ENCODE measurements around the gene GBGT1. TPM values are rescaled to one million over a fixed set of nuclear protein-coding genes. Genes with fewer than 3 reads are reported as not detected.
A peak's percentile ranks its signal among the peaks of the same experiment; 100 is the strongest.

The GBGT1 gene
- total and polyA plus RNA-seq, 7 donors = 1.6 to 4.4 (median 2.9) TPM

DNA sequence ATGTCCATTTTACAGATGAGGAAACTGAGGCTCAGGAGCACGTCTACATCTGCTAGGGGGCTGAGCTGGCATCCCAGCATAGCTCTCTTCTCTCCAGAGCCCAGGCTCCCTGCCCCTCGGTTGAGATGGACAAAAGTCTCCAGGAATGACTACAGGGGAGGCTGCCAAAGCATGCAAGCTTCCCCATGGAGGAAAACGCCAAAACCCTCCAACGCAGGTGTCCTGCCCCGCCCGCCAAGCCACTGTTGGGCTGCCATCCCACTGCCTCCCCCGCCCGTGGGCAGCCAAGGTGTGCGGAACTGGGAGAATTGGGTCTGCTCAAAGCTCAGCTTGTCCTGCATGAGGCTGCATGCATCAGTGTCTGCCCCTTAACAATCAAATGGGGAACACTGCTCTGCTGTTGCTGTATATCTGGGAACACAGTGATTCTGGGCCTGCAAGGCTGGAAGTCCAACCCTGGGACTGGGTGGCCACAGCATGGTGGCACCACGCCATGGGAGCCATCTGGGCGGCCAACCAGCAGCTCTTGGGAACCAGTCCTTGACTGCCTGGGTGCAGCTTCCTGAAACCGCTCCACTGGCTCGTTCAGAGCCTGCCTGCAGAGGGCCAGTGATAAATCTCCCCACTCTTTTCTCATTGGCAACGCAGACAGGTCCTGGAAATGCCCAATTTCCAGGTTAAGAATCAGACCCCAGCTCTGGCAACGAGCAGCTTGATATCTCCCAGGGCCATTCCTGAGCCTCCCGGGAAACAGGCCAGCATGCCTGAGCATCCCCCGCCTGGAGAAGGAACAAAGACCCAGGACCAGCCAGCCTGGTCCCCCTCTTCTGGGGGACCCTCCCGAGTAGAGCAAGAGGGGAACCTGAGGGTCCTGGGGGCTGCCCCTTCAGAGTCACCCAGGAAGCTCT lies 46.2 kb downstream of the GBGT1 start:
- H3K36me3 ChIP-seq (ENCODE audit: insufficient read depth in 1 of 2, low read depth in 1 of 2) = no peaks in the 10 kb centered on the region
- no peaks in the 10 kb centered on the region for H3K9me3 ChIP-seq
- ATAC-seq (peak in 3 of 4 donors; percentile 20 to 34 (median 30)), DNase-seq (peak; percentile 77 to 90)
- H3K4me1 ChIP-seq = peaks cover 84% of the 10 kb centered on the region
- no peaks in the 10 kb centered on the region for H3K27me3 ChIP-seq (ENCODE audit: insufficient read depth in 3 of 3, low read length in 2 of 3)
- peak overlapping the region; percentile 90 for H3K27ac ChIP-seq
- intact Hi-C loops (cut with DNase I) = no loop called here
- H3K4me3 ChIP-seq = peak overlapping the region; percentile 93
- 25 to 36% (median 29%) methylated on average over 17 to 18 of the region's 18 CpGs for WGBS, 3 donors
- TF ChIP-seq, protein P1, sequence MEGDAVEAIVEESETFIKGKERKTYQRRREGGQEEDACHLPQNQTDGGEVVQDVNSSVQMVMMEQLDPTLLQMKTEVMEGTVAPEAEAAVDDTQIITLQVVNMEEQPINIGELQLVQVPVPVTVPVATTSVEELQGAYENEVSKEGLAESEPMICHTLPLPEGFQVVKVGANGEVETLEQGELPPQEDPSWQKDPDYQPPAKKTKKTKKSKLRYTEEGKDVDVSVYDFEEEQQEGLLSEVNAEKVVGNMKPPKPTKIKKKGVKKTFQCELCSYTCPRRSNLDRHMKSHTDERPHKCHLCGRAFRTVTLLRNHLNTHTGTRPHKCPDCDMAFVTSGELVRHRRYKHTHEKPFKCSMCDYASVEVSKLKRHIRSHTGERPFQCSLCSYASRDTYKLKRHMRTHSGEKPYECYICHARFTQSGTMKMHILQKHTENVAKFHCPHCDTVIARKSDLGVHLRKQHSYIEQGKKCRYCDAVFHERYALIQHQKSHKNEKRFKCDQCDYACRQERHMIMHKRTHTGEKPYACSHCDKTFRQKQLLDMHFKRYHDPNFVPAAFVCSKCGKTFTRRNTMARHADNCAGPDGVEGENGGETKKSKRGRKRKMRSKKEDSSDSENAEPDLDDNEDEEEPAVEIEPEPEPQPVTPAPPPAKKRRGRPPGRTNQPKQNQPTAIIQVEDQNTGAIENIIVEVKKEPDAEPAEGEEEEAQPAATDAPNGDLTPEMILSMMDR (IDR thresholded peaks at IDR 0.05) = peak; percentile 9

DNA sequence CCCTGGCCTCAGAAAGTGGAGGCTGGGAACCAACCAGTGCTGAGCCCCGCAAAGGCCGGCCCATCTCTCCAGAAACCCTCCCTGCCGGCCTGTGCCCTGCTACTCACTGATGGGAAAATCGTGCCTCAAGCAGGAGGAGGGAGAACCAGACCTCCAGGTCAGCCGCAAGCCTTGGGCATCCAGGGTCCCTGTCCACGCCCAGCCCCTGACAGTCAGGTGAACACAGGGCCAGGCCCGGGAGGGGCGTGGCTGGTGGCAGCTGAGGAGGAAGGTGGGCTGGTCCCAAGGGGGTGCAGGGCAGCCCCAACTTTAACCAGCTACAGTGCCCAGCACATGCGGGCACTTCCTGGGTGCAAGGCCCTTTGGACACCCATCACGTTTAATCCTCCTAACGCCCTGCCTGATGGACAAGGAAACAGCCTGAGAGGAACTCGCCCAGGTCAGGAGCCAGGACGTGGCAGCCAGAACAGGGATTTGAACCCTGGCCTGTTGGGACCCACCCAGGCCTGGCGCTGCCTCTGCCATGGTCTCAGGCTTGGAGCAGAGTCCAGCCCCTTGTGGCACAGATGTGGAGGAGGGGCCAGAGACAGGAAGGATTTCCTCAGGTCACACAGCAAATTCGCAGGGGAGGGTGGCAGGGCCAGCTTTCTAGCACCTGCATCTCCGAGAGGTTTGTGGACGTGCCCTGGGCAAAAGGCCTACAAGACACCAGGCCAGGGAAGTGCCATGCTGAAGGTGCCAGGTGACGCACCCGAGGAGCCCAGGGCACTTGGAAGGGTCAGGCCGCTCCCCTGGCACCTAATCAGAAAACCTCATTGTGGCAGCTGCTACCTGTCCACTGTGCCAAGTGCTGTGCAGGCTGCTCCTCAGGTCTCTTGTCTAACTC lies 47.1 kb downstream of the GBGT1 start:
- Histone ChIP-seq H3K27ac (peak overlapping the region; percentile 90), H3K9me3 (no peaks in the 10 kb centered on the region), H3K4me1 (peaks cover 86% of the 10 kb centered on the region), H3K27me3 (ENCODE audit: insufficient read depth in 3 of 3, low read length in 2 of 3) (no peaks in the 10 kb centered on the region), H3K36me3 (ENCODE audit: insufficient read depth in 1 of 2, low read depth in 1 of 2) (peaks cover 0 to 3% of the 10 kb centered on the region in 2 donors), H3K4me3 (peak overlapping the region; percentile 0)
- ATAC-seq (peak in 1 of 4 donors; percentile 18), DNase-seq (peak; percentile 13 to 75)
- 42 to 52% (median 47%) methylated on average over 18 to 20 of the region's 20 CpGs for WGBS, 3 donors
- intact Hi-C loops (cut with DNase I) = no loop called here
- TF ChIP-seq, protein P1 (IDR thresholded peaks at IDR 0.05) = no peak

DNA sequence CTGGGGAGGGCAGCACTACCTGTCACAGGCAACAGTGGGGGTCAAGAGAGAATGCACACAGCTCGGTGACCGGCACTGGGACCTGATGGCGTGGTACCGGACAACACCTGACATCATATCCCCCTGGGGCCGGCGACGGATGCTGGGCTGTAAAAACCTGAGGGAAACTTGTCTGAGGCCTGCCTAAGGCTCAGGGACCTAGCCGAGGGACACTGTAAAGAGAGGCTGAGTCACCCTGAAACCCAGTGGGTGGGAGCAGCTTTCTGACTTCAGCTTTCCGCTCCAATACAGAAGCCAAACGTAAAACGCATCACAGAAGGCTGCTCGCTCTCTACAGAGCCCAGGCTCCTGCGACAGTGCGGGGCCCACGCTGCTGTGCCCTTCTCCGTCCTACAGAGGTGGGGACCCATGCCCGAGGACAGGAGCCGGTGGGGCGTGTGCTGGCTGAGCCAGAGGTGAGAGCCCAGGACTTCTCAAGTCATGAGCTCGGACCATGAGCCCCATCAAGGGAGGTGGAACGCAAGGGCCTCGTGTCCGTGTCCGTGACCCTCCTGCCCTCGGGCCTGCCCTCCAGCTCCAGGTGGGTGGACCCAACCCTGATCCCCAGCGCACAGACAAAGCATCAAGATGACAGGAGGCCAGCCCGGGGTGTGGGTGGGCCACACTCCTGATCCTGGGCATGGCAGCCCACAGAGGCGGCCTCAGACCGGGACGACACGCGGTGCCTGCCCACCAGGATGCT lies 47.9 kb downstream of the GBGT1 start:
- TF ChIP-seq, protein P1 (IDR thresholded peaks at IDR 0.05) = no peak
- H3K9me3 ChIP-seq = no peaks in the 10 kb centered on the region
- intact Hi-C loops (cut with DNase I) = no loop called here
- no peaks in the 10 kb centered on the region for H3K27me3 ChIP-seq (ENCODE audit: insufficient read depth in 3 of 3, low read length in 2 of 3)
- ATAC-seq (peak in 1 of 4 donors; percentile 8), DNase-seq (peak; percentile 36 to 59)
- H3K4me1 ChIP-seq = peaks cover 84% of the 10 kb centered on the region
- WGBS, 3 donors = 65 to 80% (median 70%) methylated on average over 32 of the region's 32 CpGs
- peak overlapping the region; percentile 90 for H3K27ac ChIP-seq
- H3K36me3 ChIP-seq (ENCODE audit: insufficient read depth in 1 of 2, low read depth in 1 of 2) = peaks cover 0 to 11% of the 10 kb centered on the region in 2 donors
- H3K4me3 ChIP-seq = peak overlapping the region; percentile 13

DNA sequence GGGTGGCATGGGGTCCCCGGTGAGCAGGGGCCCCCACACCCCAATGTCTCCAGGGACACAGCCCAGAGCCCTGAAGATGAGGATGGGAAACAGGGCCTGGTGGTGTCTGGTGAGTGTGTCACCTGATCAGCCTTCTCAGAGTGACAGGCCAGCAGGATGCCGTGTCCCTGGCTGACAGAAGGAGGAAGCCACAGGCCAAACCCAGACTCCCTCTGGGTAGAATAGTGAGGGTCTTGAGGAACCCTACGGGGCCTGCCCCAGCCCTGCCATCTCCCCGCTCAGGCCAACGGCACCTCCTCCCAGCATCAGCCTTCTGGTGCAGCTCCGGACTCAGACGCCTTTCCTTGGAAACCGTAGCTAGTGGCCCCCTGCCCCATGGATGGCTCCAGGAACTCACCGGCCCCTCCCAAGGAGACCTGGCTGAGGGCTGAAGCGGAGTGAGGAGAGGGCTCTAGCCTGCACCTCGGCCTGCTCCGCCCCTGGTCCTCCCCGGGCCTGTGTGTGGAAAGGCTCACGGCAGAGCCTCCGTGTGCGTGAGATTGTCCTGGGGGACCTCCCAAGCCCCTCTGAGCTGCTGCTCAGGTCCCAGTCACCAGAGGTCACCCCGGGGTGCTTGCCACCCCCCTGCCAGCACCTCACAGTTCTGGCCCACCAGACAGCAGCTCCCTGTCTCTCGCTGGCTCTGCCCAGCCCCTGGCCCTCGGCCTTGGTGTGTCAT lies 48.7 kb downstream of the GBGT1 start:
- 45 to 56% (median 52%) methylated on average over 17 to 19 of the region's 19 CpGs for WGBS, 3 donors
- peaks cover 83% of the 10 kb centered on the region for H3K4me1 ChIP-seq

More for the DNA sequence above, 48.7 kb downstream of the GBGT1 start:
- peaks cover 0 to 19% of the 10 kb centered on the region in 2 donors for H3K36me3 ChIP-seq (ENCODE audit: insufficient read depth in 1 of 2, low read depth in 1 of 2)
- H3K4me3 ChIP-seq = peak overlapping the region; percentile 13
- peak overlapping the region; percentile 90 for H3K27ac ChIP-seq
- ATAC-seq (peak; percentile 50 to 68 (median 56)), DNase-seq (peak; percentile 26 to 72)
- no peaks in the 10 kb centered on the region for H3K9me3 ChIP-seq
- no peaks in the 10 kb centered on the region for H3K27me3 ChIP-seq (ENCODE audit: insufficient read depth in 3 of 3, low read length in 2 of 3)
- intact Hi-C loops (cut with DNase I) = no loop called here
- TF ChIP-seq, protein P1 (IDR thresholded peaks at IDR 0.05) = no peak

Measured in psoas muscle (tissue), 8 donors.